OCI-LY3 (cell line): ENCODE data around the gene TBL1XR1.

Experiments
- CTCF ChIP-seq: fragments of 200-600, 300-600 bp; sonication (generic); IDR thresholded peaks from 2 replicates; pipeline ENCODE4 v1.5.1; 2014; ENCODE audit warnings: antibody characterized with exemption, low read length, low read depth
- EZH2phosphoT487 ChIP-seq: fragments of 200-600 bp; shearing (Covaris generic); IDR thresholded peaks from 2 replicates; pipeline ENCODE4 v1.6.1; 2018; ENCODE audit warnings: antibody characterized with exemption, mixed run types, low read depth

- TF ChIP-seq CTCF (no peak), EZH2phosphoT487 (no peak)
Measured at GRCh38 chr3:177210744-177211502, 13.6 kb upstream of the TBL1XR1 start.
